HEK293 (cell line): ENCODE measurements around the gene ESRRA.
A peak's percentile ranks its signal among the peaks of the same experiment; 100 is the strongest.

ENCODE experiments used
- CTCF ChIA-PET: fragments of 350-600 bp; formaldehyde crosslinking; extraction: SDS; loops from one replicate; lab custom pipeline; 2021; ENCODE audit warnings: antibody characterized with exemption; lab: Yijun Ruan, JAX
- POLR2A ChIA-PET: fragments of 300-600 bp; formaldehyde crosslinking; extraction: SDS; loops from one replicate; lab custom pipeline; 2020; ENCODE audit warnings: antibody characterized with exemption, inconsistent platforms; lab: Yijun Ruan, JAX
- H3K27ac ChIP-seq: fragments of 200-500 bp; sonication (Bioruptor generic); 2 replicates; pipeline ENCODE4 v1.5.1; 2014; ENCODE audit warnings: low read depth, low read length, control low read depth, inconsistent platforms; ENCODE audit errors: extremely low read depth
- H3K36me3 ChIP-seq, 2 experiments: fragments of 200-500 bp in 1 of 2; sonication (Bioruptor generic) in 1 of 2; 1 replicate in 1 of 2; 2 replicates in 1 of 2; pipeline ENCODE4 v1.5.1; 2014 to 2017; ENCODE audit warnings: inconsistent platforms in 2 of 2, low read length in 2 of 2; ENCODE audit not compliant: control insufficient read depth in 2 of 2, insufficient read depth in 1 of 2
- H3K4me1 ChIP-seq: fragments of 200-500 bp; sonication (Bioruptor generic); 2 replicates; pipeline ENCODE4 v1.5.1; 2014; ENCODE audit warnings: mild to moderate bottlenecking, low read length, inconsistent platforms; ENCODE audit not compliant: control insufficient read depth, insufficient read depth
- H3K4me3 ChIP-seq: 2 replicates; pipeline ENCODE4 v1.5.1; 2011; ENCODE audit warnings: low read depth, mild to moderate bottlenecking, control low read depth, low read length, moderate library complexity
- H3K9me3 ChIP-seq: fragments of 200-500 bp; sonication (Bioruptor generic); 2 replicates; pipeline ENCODE4 v1.5.1; 2014; ENCODE audit warnings: low read depth, low read length, inconsistent platforms; ENCODE audit not compliant: control insufficient read depth, insufficient read depth
- KLF16 ChIP-seq: fragments of 450-650 bp; formaldehyde crosslinking; IDR thresholded peaks from 2 replicates; pipeline ENCODE4 v1.5.1; 2017; ENCODE audit warnings: missing biosample characterization, missing genetic modification characterization
- KLF8 ChIP-seq: fragments of 450-650 bp; formaldehyde crosslinking; IDR thresholded peaks from 2 replicates; pipeline ENCODE4 v1.5.1; 2016; ENCODE audit warnings: missing biosample characterization, missing genetic modification characterization
- KLF9 ChIP-seq: fragments of 450-650 bp; formaldehyde crosslinking; IDR thresholded peaks from 2 replicates; pipeline ENCODE4 v1.5.1; 2016; ENCODE audit warnings: missing biosample characterization, missing genetic modification characterization, low read depth
- OSR2 ChIP-seq: fragments of 450-650 bp; formaldehyde crosslinking; IDR thresholded peaks from 2 replicates; pipeline ENCODE4 v1.5.1; 2016; ENCODE audit warnings: missing biosample characterization, missing genetic modification characterization
- PATZ1 ChIP-seq: fragments of 450-650 bp; formaldehyde crosslinking; IDR thresholded peaks from 2 replicates; pipeline ENCODE4 v1.5.1; 2016; ENCODE audit warnings: missing biosample characterization, missing genetic modification characterization
- SP3 ChIP-seq: fragments of 450-650 bp; formaldehyde crosslinking; IDR thresholded peaks from 2 replicates; pipeline ENCODE4 v1.5.1; 2016; ENCODE audit warnings: missing biosample characterization, missing genetic modification characterization
- ZBTB26 ChIP-seq: fragments of 450-650 bp; formaldehyde crosslinking; optimal IDR thresholded peaks from 2 replicates; pipeline ENCODE3; 2016; ENCODE audit warnings: missing biosample characterization, mild to moderate bottlenecking, missing genetic modification characterization
- ZEB2 ChIP-seq: fragments of 450-650 bp; formaldehyde crosslinking; IDR thresholded peaks from 2 replicates; pipeline ENCODE4 v1.5.1; 2016; ENCODE audit warnings: missing biosample characterization, missing genetic modification characterization
- ZFHX2 ChIP-seq: fragments of 450-650 bp; formaldehyde crosslinking; conservative IDR thresholded peaks from 2 replicates; pipeline ENCODE4 v1.5.1; 2016; ENCODE audit warnings: missing biosample characterization, missing genetic modification characterization
- ZFP37 ChIP-seq: fragments of 450-650 bp; formaldehyde crosslinking; IDR thresholded peaks from 2 replicates; pipeline ENCODE4 v1.5.1; 2016; ENCODE audit warnings: missing biosample characterization, missing genetic modification characterization
- ZNF10 ChIP-seq: fragments of 450-650 bp; formaldehyde crosslinking; IDR thresholded peaks from 2 replicates; pipeline ENCODE4 v1.5.1; 2017; ENCODE audit warnings: missing biosample characterization, missing genetic modification characterization
- ZNF140 ChIP-seq: fragments of 450-650 bp; formaldehyde crosslinking; IDR thresholded peaks from 2 replicates; pipeline ENCODE4 v1.5.1; 2016; ENCODE audit warnings: missing biosample characterization, missing genetic modification characterization
- ZNF146 ChIP-seq: fragments of 450-650 bp; formaldehyde crosslinking; IDR thresholded peaks from 2 replicates; pipeline ENCODE4 v1.5.1; 2016; ENCODE audit warnings: missing biosample characterization, missing genetic modification characterization
- ZNF23 ChIP-seq: fragments of 450-650 bp; formaldehyde crosslinking; IDR thresholded peaks from 2 replicates; pipeline ENCODE4 v1.5.1; 2016; ENCODE audit warnings: missing biosample characterization, missing genetic modification characterization, borderline replicate concordance
- ZNF324 ChIP-seq: fragments of 450-650 bp; formaldehyde crosslinking; IDR thresholded peaks from 2 replicates; pipeline ENCODE4 v1.5.1; 2016; ENCODE audit warnings: missing biosample characterization, missing genetic modification characterization
- ZNF362 ChIP-seq: fragments of 450-650 bp; formaldehyde crosslinking; IDR thresholded peaks from 2 replicates; pipeline ENCODE4 v1.5.1; 2016; ENCODE audit warnings: missing biosample characterization, missing genetic modification characterization
- ZNF366 ChIP-seq: fragments of 450-650 bp; formaldehyde crosslinking; conservative IDR thresholded peaks from 2 replicates; pipeline ENCODE4 v1.5.1; 2016; ENCODE audit warnings: missing biosample characterization, missing genetic modification characterization
- ZNF48 ChIP-seq: fragments of 450-650 bp; formaldehyde crosslinking; IDR thresholded peaks from 2 replicates; pipeline ENCODE4 v1.5.1; 2016; ENCODE audit warnings: missing biosample characterization, missing genetic modification characterization
- ZNF518A ChIP-seq: fragments of 450-650 bp; formaldehyde crosslinking; conservative IDR thresholded peaks from 2 replicates; pipeline ENCODE4 v1.5.1; 2016; ENCODE audit warnings: low read depth, missing biosample characterization, missing genetic modification characterization
- ZNF660 ChIP-seq: fragments of 450-650 bp; IDR thresholded peaks from 2 replicates; pipeline ENCODE4 v1.5.1; 2018; ENCODE audit warnings: missing biosample characterization, mild to moderate bottlenecking, missing genetic modification characterization
- ZNF768 ChIP-seq: fragments of 450-650 bp; formaldehyde crosslinking; IDR thresholded peaks from 2 replicates; pipeline ENCODE4 v1.5.1; 2018; ENCODE audit warnings: missing biosample characterization, mild to moderate bottlenecking, missing genetic modification characterization
- ZNF776 ChIP-seq: fragments of 450-650 bp; formaldehyde crosslinking; IDR thresholded peaks from 2 replicates; pipeline ENCODE4 v1.5.0; 2017; ENCODE audit warnings: missing biosample characterization, missing genetic modification characterization, borderline replicate concordance
- ZXDB ChIP-seq: fragments of 450-650 bp; formaldehyde crosslinking; IDR thresholded peaks from 2 replicates; pipeline ENCODE4 v1.5.1; 2016; ENCODE audit warnings: missing biosample characterization, missing genetic modification characterization

ESRRA gene

GRCh38 chr11:64268893-64269539 lies 36.3 kb upstream of the ESRRA start (continued):
- 0 out of 2 replicates have a peak, but pooled peaks have one; percentile 12 for TF ChIP-seq PATZ1
- no peak for TF ChIP-seq ZNF660 (tag by site-specific recombination)
- TF ChIP-seq ZNF140, result no peak
- TF ChIP-seq ZNF366 (tag by site-specific recombination), result 0 out of 2 replicates have a peak, but pooled peaks have one; percentile 14
- TF ChIP-seq KLF16, result 0 out of 2 replicates have a peak, but pooled peaks have one; percentile 9
- TF ChIP-seq SP3 (tag by site-specific recombination), result peak; percentile 53; the same call in 1 of the 2 replicates

GRCh38 chr11:64269540-64270220 lies 35.6 kb upstream of the ESRRA start:
- ChIA-PET CTCF (interaction anchor here (0.6 to 6.8 kb wide), 14 partner anchors 18 to 422 kb away, joined by 3 to 81 read pairs (median 4); partner anchors contain the start of genes CATSPERZ, ESRRA, NUDT22 and PLCB3), POLR2A (interaction anchor here (0.8 to 7.0 kb wide), 12 partner anchors 12 to 85 kb away, joined by 3 to 96 read pairs (median 12); partner anchors contain the start of genes BAD, ESRRA, FKBP2 and GPR137)
- Histone ChIP-seq H3K27ac (peak overlapping the region; percentile 83), H3K4me1 (0 out of 2 replicates have a peak, but pooled peaks cover 2% of the 10 kb centered on the region), H3K36me3 (peaks cover 0 to 26% of the 10 kb centered on the region in 2 experiments; a peak in 1 of 3 replicates), H3K4me3 (peak overlapping the region; percentile 70), H3K9me3 (no peaks in the 10 kb centered on the region)
- TF ChIP-seq KLF9 (tag by site-specific recombination) (peak; percentile 64), ZBTB26 (tag by site-specific recombination) (peak; percentile 93), KLF8 (tag by site-specific recombination) (peak; percentile 96), ZNF10 (tag by site-specific recombination) (no peak; the same call in 1 of the 2 replicates), KLF16 (peak; percentile 84), ZNF48 (tag by site-specific recombination) (no peak), ZNF146 (tag by site-specific recombination) (no peak), ZNF362 (tag by site-specific recombination) (0 out of 2 replicates have a peak, but pooled peaks have one; percentile 62), ZNF776 (no peak), ZEB2 (tag by site-specific recombination) (peak; percentile 84), ZFP37 (no peak), ZNF518A (tag by site-specific recombination) (peak; percentile 98), ZFHX2 (tag by site-specific recombination) (peak; percentile 75), ZNF324 (tag by site-specific recombination) (0 out of 2 replicates have a peak, but pooled peaks have one; percentile 27), ZNF768 (tag by site-specific recombination) (no peak), PATZ1 (peak; percentile 94), ZNF23 (tag by site-specific recombination) (no peak), OSR2 (tag by site-specific recombination) (peak; percentile 25; the same call in 1 of the 2 replicates), ZXDB (tag by site-specific recombination) (peak; percentile 96)
